Activated T-helper 2 cell treated with anti-CD3 and anti-CD28 coated beads, Interferon-gamma antibody, Interleukin-2, Interleukin-4, amounts not matched to agents 10 μg/mL and 5 μg/mL and 100 μg/mL, durations not matched to agents 14 hours and 24 hours and 36 hours (primary cell): Measurements from ENCODE around the gene GRK6. TPM values are rescaled to one million over a fixed set of nuclear protein-coding genes. Genes with fewer than 3 reads are reported as not detected.

Experiments used
- DNase-seq: peaks from one replicate; pipeline ENCODE4 v3.0.0; 2021; ENCODE audit warnings: low spot score
- H3K27ac Mint-ChIP-seq: one replicate; pipeline ENCODE4 v1.8.0; 2021; ENCODE audit warnings: mixed read lengths
- H3K27me3 Mint-ChIP-seq: one replicate; pipeline ENCODE4 v1.8.0; 2021; ENCODE audit warnings: low read depth, mixed read lengths
- H3K36me3 Mint-ChIP-seq: one replicate; pipeline ENCODE4 v1.8.0; 2021; ENCODE audit warnings: low read depth, mixed read lengths
- H3K4me1 Mint-ChIP-seq: one replicate; pipeline ENCODE4 v1.8.0; 2021; ENCODE audit warnings: low read depth, mixed read lengths
- H3K4me3 Mint-ChIP-seq: one replicate; pipeline ENCODE4 v1.8.0; 2021; ENCODE audit warnings: low read depth, mild to moderate bottlenecking, moderate library complexity, mixed read lengths
- H3K9me3 Mint-ChIP-seq: one replicate; pipeline ENCODE4 v1.8.0; 2021; ENCODE audit warnings: mixed read lengths
- intact Hi-C: fragments of 100-400 bp; cut with micrococcal nuclease; formaldehyde crosslinking; loops from one replicate; pipeline ENCODE4 v1.15.1; 2023
- total RNA-seq: library from RNA; stranded (reverse); gene quantifications from 2 replicates; pipeline ENCODE4 v1.2.3, GENCODE V29; 2022

Gene GRK6
- total RNA-seq, 1 donor from 2014 or later: 131 TPM

DNA sequence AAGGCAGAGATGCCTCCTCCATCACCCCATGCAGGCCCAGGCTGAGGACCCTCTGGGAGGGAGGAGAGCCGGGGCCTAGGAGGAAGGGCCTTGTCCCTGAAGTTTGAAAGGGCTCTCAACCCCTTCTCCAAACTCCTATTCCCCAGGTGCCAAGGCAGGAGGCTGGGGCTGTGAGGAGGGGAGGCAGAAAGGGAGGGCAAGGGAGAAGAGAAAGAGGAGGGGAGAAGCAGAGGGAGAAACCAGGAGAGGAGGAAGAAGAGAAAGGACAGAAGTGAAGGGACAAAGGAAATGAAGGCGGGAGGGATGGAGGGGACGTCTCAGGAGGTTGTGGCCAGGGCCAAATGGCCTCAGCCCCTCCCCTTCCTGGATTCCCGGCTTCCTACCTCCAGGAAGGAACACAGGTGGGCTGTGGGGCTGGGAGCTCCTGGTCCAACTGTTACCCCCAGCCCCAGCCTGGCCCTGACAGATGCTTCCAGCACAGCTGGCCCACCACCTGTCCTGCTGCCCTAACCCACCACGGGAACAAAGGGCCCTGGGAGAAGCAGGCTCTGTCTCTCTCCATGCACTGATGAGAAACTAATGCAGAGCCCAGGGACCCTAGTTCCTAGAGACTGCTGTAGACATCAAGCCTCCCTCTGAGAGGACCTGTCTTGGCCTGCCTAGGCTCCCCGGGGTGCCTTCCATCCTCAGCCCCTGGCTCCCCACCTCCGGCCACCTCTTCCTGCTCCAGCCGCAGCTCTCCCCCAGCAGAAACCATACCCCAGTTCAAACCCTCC, 43.5 kb downstream of the GRK6 start:
- no peaks in the 10 kb centered on the region for H3K9me3 Mint-ChIP-seq
- DNase-seq: no peak
- H3K27ac Mint-ChIP-seq: no peak overlapping the region
- no peak overlapping the region for H3K4me3 Mint-ChIP-seq
- H3K27me3 Mint-ChIP-seq: peaks cover 5% of the 10 kb centered on the region
- intact Hi-C loops: no loop called here
- peaks cover 8% of the 10 kb centered on the region for H3K4me1 Mint-ChIP-seq
- peaks cover 9% of the 10 kb centered on the region for H3K36me3 Mint-ChIP-seq

DNA sequence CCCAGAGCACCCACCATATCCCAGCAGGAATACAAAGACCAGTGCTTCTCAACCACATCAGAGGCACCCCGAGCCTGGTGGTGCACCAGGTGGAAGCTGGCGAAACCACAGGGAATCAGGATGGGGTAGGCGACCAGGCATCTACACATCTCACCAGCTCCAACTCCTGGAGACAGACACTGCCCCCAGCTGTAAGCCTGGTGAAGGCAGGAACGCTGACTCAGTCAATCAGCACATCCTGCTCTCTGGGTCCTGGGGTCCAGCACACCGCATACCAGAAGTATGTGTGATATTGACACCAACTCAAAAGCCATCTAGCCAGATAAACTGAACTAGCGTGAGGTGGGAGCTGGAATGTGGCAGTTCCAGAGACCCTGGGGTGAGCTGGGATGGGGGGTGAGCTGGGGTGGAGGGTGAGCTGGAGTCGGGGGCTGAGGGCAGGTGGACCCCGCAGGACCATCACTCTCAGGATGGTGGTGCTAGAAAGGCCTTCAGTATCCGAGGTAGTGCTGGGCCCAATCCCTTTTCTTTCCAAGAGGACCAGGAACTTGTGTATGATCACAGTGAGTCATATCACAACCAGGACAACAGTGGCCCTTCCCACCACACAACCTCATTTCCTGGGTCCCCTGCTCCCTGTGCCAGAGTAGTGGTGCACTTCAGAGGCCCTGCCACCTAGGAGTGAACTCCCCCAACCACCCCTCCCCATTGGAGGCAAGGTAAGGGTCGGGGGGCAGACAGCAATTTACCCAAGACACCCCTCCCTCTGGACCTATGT, 44.5 kb downstream of the GRK6 start:
- H3K9me3 Mint-ChIP-seq: no peaks in the 10 kb centered on the region
- peak overlapping the region; percentile 26 for H3K27ac Mint-ChIP-seq
- H3K36me3 Mint-ChIP-seq: peaks cover under 1% of the 10 kb centered on the region
- H3K4me1 Mint-ChIP-seq: peaks cover 16% of the 10 kb centered on the region
- intact Hi-C loops: no loop called here
- no peak overlapping the region for H3K4me3 Mint-ChIP-seq
- DNase-seq: no peak
- peaks cover 5% of the 10 kb centered on the region for H3K27me3 Mint-ChIP-seq

DNA sequence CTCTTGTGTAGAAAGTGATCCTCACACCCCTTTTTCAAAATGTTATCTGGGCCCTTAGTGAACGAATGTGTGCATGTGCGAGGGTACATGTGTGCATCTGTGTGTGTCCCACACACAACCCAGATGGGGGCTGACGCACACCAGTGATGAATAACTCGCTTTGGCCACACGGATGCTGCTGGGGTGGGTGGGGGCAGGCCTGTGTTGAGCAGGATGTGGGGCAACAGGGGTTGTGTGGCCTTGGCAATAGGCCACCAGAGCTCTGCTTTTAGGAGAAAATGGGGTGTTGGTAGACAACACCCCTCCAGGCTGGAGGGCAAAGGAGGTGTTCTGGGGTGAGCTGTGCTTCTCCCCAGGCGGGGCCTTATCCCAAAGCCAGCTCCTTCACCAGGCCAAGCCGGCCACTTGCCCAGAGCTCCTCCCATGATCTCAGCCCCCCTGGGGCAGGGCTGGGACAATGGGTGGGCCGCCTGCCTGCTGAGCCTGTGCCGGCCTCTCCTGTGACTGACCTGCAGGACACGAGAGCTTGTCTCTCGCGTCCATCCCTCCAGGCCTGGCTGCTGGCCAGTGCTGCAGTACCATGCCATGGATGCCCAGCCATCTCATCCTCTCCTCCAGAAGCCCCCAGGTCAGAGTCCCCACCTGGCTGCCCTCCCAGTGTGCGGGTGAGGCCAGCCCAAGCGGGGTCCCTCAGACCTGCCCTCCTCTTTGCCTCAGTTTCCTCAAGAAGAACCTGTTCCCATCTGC, 45.3 kb downstream of the GRK6 start:
- no peak for DNase-seq
- intact Hi-C loops: loop anchor here (1.0 kb wide), 1 partner anchor 26 kb away; the partner anchor contains the start of gene PDLIM7
- H3K27ac Mint-ChIP-seq: no peak overlapping the region
- no peaks in the 10 kb centered on the region for H3K9me3 Mint-ChIP-seq
- H3K27me3 Mint-ChIP-seq: peaks cover 7% of the 10 kb centered on the region
- H3K36me3 Mint-ChIP-seq: no peaks in the 10 kb centered on the region
- peaks cover 20% of the 10 kb centered on the region for H3K4me1 Mint-ChIP-seq
- H3K4me3 Mint-ChIP-seq: peak overlapping the region; percentile 62

DNA sequence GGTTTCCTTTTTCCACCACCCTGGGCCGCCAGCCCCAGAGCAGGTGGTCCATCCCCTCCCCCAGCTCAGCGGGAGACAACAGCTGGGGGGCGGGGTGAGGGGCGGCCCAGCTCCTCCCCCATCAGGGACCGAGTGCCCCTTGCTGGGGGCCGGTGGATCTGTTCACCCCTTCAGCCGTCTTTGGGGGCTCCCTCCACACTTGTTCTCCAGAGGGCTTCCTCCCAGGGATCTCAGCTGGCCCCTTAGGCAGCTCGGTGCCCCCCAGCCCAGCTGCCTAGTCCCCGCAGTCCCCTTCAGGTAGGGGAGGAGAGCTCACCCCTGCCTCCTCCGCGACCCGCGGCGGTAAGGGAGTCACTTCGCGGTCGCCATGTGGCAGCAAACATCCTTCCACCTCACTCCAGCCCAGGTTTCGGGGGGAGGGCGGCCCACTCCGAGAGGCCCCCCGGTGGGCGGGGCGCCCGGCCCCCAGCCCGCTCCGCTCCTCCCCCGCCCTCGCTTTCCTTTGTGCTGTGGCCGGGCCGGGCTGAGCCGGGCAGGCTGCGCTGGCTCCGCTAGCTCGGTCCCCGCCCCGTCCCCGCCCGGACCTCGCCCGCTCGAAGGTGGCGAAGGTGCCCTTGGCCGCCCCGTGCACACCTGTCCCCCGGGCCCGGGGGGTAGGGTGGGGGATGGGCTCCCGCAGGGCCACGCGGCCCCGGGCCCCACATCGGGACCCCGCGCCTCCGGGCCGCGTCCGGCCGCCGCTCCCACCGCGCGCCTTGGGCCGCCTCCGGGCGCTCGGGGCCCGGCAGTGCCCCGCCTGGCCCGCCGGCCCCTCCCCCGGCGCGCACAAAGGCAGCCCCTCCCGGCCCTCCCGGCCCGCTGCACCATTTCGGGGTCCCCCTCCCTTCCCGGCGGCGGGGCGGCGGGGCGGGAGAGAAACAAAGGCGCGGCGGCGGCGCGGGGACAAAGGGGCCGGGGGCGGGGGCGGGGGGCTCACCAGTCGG, 46.3 kb downstream of the GRK6 start:
- intact Hi-C loops: loop anchor here (1.0 kb wide), 1 partner anchor 25 kb away; the partner anchor contains the start of gene PDLIM7
- Mint-ChIP-seq H3K9me3 (no peaks in the 10 kb centered on the region), H3K36me3 (no peaks in the 10 kb centered on the region), H3K27ac (no peak overlapping the region), H3K4me1 (peaks cover 20% of the 10 kb centered on the region), H3K27me3 (peaks cover 7% of the 10 kb centered on the region), H3K4me3 (peak overlapping the region; percentile 62)
- no peak for DNase-seq

DNA sequence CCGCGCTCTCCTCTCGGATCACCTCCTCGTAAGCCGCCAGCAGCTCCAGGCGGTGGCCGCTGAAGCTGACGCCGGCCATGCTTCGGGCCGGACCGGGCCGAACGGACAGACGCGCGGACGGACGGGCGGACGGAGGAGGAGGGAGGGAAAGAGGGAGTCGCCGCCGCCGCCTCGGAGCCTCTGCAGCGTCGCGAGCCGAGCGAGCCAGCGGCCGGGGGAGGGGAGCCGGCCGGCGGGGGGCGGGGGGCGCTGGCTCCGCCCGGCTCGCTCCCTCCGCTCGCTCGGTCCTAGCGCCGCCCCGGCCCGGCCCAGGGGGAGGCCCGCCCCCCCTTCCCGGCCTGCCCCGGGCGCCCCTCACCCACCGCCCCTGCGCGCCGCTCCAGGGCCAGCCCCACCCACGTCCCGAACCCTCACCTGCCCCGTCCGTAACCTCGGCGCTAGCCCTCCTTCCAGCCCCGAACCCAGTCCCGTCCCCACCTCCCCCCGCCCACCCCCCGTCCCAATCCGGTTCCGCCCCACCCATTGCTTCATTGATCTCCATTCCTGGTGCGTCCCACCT, 47.0 kb downstream of the GRK6 start, which contains the start of gene DBN1:
Gene DBN1 (minus strand): TSS at position 192 of the 559 bp plus-strand sequence. CDS start 113 bp downstream, at position 79.
- peaks cover 7% of the 10 kb centered on the region for H3K27me3 Mint-ChIP-seq
- H3K27ac Mint-ChIP-seq: peak within 1 kb of the TSS; percentile 36
- H3K9me3 Mint-ChIP-seq: no peaks in the 10 kb centered on the region
- intact Hi-C loops: no loop called here
- peaks cover 26% of the 10 kb centered on the region for H3K4me1 Mint-ChIP-seq
- H3K4me3 Mint-ChIP-seq: peak within 1 kb of the TSS; percentile 86
- DNase-seq: no peak
- no peaks in the 10 kb centered on the region for H3K36me3 Mint-ChIP-seq

DNA sequence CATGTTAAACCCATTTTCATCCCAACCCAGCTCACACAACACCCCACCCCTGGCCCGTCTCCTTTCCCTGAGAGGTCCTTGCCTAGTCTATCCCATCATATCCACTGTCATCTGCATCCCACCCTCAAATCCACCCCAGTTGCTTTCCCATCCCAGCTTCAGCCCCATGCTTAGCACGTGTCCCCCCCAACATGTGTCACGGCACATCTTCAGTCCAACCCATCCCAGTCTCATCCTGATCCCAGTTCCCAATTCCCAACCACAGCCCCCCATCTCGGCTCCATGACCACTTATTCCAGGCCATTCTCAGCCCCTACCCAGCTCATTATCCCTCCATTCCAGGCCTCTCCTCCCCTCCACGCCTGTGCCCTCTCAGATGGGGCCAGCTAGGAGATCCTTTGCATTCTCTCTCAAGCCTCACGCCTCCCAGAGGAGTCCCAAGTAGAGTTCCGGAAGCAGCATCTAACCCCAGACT, 47.6 kb downstream of the GRK6 start:
- no peak for DNase-seq
- peak overlapping the region; percentile 36 for H3K27ac Mint-ChIP-seq

DNA sequence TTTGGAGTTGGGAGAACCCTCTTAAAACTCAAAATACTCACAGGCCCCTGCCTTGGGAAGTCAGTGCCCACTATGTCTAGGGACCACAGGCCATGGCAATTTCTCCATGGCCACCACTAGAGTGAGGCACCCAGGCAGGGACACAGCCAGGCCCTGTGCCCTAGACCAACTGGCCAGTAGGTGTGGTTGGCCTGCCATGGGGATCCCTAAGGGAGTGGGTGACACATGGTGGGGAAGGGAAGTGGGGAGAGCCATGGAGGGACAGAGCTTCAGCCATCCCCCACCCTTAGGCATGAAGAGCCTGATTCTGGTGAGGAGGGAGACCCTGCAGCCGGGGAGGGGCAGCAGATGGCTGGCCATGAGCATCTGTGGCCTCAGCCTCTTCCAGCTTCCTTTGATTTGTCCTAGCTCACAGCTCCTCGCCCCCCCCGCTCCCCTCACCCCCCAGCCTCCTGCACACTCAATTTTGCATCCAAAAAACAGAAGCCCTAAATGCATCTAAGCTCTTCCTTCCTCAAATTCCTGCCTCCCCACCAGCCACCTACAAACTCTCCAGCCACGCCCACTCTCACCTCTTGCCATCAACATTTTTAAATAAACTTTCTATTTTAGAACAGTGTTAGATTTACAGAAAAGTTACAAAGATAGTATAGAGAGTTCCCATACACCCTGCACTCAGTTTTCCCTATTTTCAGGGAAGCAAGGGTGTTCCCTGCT, 48.5 kb downstream of the GRK6 start:
- H3K4me3 Mint-ChIP-seq: peak overlapping the region; percentile 86
- intact Hi-C loops: no loop called here
- peaks cover 7% of the 10 kb centered on the region for H3K27me3 Mint-ChIP-seq
- DNase-seq: no peak
- peaks cover 41% of the 10 kb centered on the region for H3K4me1 Mint-ChIP-seq
- H3K27ac Mint-ChIP-seq: no peak overlapping the region
- no peaks in the 10 kb centered on the region for H3K36me3 Mint-ChIP-seq
- H3K9me3 Mint-ChIP-seq: no peaks in the 10 kb centered on the region

More for the DNA sequence above, 47.6 kb downstream of the GRK6 start:
- H3K27me3 Mint-ChIP-seq: peaks cover 7% of the 10 kb centered on the region
- H3K4me3 Mint-ChIP-seq: peak overlapping the region; percentile 86
- no peaks in the 10 kb centered on the region for H3K36me3 Mint-ChIP-seq
- peaks cover 31% of the 10 kb centered on the region for H3K4me1 Mint-ChIP-seq
- H3K9me3 Mint-ChIP-seq: no peaks in the 10 kb centered on the region
- intact Hi-C loops: no loop called here

DNA sequence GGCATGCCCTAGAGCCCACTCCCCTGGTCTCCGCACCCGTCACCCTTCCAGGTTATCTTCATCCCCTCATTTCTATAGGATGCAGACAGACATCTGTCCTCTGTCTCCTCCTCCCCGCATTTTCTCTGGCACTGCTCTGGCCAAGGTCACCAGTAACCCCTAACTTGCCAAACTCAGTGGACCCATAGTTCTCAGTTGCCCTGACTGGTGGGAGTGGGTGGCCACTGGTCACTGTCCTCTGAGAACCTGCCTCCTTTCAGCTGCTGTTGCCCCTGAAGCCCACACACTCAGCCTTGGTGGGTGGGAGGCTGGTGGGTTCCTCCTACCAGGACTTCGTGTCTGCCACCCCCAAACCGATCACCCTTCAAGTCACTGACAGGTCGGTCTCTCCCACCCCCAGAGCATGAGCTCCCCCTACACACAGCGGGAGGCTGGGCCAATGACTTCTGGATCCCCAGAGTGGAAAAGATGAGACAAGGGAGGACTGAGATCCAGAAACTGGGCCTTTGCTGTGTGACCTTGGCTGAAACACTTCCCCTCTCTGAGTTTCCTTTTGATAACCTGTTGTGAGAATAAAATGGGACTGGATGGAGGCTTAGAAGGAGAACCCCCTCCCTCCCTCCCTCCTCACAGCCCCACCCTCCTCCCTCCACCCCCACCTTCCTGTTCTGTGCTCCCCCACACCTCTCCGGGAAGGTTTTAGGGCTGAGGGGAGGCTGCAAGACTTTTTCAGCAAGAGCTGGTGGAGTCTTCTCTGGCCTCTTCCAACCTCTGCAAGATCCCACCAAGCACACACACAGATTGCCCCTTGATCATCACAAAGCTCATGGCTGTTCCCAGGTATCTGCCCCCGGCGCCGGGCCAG, 49.3 kb downstream of the GRK6 start:
- DNase-seq: no peak
- no peaks in the 10 kb centered on the region for H3K36me3 Mint-ChIP-seq
- peaks cover 7% of the 10 kb centered on the region for H3K27me3 Mint-ChIP-seq
- no peaks in the 10 kb centered on the region for H3K9me3 Mint-ChIP-seq
- peak overlapping the region; percentile 77 for H3K27ac Mint-ChIP-seq
- H3K4me1 Mint-ChIP-seq: peaks cover 42% of the 10 kb centered on the region
- peak overlapping the region; percentile 47 for H3K4me3 Mint-ChIP-seq
- intact Hi-C loops: no loop called here

DNA sequence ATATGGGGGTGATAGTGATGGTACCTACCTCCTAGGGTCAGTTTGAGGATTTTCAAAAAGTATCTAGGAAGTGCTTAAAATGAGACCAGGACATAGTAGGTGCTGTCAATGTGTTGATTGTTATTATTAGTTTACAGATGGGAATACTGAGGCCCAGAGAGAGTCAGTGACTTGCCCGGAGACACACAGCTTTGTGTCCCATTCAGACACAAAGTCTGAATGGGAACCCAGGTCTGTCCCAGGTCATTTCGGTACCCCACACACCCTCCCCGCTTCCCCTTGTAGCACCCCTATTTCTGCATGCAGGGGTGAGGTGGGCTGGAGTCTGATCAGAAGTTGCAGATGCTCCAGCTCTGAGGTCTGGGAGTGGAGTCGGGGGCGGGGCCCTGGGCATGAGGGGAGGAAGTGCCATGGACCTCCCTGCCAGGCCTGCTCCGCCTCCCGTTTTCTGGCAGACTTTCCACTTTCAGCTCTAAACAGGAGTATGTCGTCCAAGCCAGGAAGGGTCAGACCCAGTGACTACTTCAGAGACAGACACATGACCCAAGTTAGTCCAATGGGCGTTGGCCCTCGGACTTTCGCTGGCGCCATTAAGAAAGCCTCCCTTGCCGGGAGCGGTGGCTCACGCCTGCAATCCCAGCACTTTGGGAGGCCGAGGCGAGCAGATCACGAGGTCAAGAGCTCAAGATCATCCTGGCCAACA, 50.2 kb downstream of the GRK6 start:
- Mint-ChIP-seq H3K4me3 (peak overlapping the region; percentile 47), H3K27me3 (peaks cover 7% of the 10 kb centered on the region), H3K36me3 (no peaks in the 10 kb centered on the region), H3K4me1 (peaks cover 40% of the 10 kb centered on the region), H3K9me3 (no peaks in the 10 kb centered on the region), H3K27ac (peak overlapping the region; percentile 77)
- intact Hi-C loops: no loop called here
- DNase-seq: no peak
